Measurements from ENCODE around the gene LAMA4. TPM values are rescaled to one million over a fixed set of nuclear protein-coding genes. Genes with fewer than 3 reads are reported as not detected.

The LAMA4 gene
- total RNA-seq, 1 experiment from 2014 or later, result not detected

DNA sequence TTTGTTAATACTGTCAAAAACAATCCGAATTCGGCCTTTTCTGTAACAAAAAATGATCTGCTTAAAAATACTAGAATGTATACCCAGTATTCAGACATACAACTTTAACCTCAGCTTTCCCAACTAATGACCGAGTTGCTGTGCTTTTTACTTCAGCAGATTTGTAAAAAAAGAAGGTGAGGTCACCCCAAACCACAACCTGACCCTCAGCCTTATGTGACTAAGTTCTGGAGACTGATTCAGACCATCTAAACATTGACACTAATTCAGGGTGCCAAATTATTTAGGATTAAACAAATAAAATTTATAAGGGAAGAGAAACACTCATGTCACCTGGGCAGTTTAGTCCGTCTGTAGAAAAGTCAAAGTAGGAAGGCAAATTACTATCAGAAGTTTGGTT is 192.8 kb downstream of the LAMA4 start:
- ChIA-PET CTCF (no interaction called here), POLR2A (no interaction called here)
- TF ChIP-seq, protein P1, sequence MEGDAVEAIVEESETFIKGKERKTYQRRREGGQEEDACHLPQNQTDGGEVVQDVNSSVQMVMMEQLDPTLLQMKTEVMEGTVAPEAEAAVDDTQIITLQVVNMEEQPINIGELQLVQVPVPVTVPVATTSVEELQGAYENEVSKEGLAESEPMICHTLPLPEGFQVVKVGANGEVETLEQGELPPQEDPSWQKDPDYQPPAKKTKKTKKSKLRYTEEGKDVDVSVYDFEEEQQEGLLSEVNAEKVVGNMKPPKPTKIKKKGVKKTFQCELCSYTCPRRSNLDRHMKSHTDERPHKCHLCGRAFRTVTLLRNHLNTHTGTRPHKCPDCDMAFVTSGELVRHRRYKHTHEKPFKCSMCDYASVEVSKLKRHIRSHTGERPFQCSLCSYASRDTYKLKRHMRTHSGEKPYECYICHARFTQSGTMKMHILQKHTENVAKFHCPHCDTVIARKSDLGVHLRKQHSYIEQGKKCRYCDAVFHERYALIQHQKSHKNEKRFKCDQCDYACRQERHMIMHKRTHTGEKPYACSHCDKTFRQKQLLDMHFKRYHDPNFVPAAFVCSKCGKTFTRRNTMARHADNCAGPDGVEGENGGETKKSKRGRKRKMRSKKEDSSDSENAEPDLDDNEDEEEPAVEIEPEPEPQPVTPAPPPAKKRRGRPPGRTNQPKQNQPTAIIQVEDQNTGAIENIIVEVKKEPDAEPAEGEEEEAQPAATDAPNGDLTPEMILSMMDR (IDR thresholded peaks at IDR 0.05; ENCODE audit: insufficient read depth in 1 of 2, low read depth in 1 of 2, low read length in 1 of 2, severe bottlenecking in 1 of 2, unreplicated experiment in 1 of 2), result no peak
- no peak for DNase-seq
- Histone ChIP-seq H3K9me3 (no peaks in the 10 kb centered on the region), H3K4me3 (ENCODE audit: low read depth, low read length) (no peak overlapping the region), H3K27me3 (replicated peaks; ENCODE audit: control insufficient read depth, insufficient read depth, low read length) (no peaks in the 10 kb centered on the region), H3K4me1 (no peaks in the 10 kb centered on the region), H3K36me3 (ENCODE audit: control insufficient read depth, insufficient read depth, low read length) (no peaks in the 10 kb centered on the region)
- intact Hi-C loops (cut with micrococcal nuclease; ENCODE audit: unreplicated experiment), result no loop called here
- BruUV-seq (replicated peaks), result no TSS peak
- Mint-ChIP-seq H3K27me3 (ENCODE audit: insufficient read depth, unreplicated experiment) (no peaks in the 10 kb centered on the region), H3K27ac (ENCODE audit: unreplicated experiment) (no peak overlapping the region), H3K4me3 (ENCODE audit: unreplicated experiment) (no peak overlapping the region), H3K9me3 (ENCODE audit: unreplicated experiment) (no peaks in the 10 kb centered on the region), H3K36me3 (ENCODE audit: insufficient read depth, unreplicated experiment) (no peaks in the 10 kb centered on the region), H3K4me1 (ENCODE audit: low read depth, unreplicated experiment) (no peaks in the 10 kb centered on the region)

Other genes starting within 250 kb of the LAMA4 start
- gene CCN6, start 200.5 kb downstream of the LAMA4 start, total RNA-seq (2022), result not detected in 2 replicates
- 26.3 and 30.8 TPM in 2 replicates for gene TUBE1, start 167.1 kb downstream of the LAMA4 start, total RNA-seq (2022)
- 1.9 and 2.0 TPM in 2 replicates for gene FAM229B, start 167.0 kb downstream of the LAMA4 start, total RNA-seq (2022)
- gene RFPL4B, start 92.8 kb upstream of the LAMA4 start, total RNA-seq (2022), result not detected in 2 replicates

Data from Caco-2 (cell line).